Limb (tissue), 2 donors: ENCODE results near the gene RRP15.
A peak's percentile ranks its signal among the peaks of the same experiment; 100 is the strongest.

ENCODE experiments used
- DNase-seq, 2 donors: peaks; one replicate each; pipeline ENCODE4 v3.0.0-alpha.2; 2016; ENCODE audit errors: extremely low spot score in 2 of 2

The RRP15 gene

DNA sequence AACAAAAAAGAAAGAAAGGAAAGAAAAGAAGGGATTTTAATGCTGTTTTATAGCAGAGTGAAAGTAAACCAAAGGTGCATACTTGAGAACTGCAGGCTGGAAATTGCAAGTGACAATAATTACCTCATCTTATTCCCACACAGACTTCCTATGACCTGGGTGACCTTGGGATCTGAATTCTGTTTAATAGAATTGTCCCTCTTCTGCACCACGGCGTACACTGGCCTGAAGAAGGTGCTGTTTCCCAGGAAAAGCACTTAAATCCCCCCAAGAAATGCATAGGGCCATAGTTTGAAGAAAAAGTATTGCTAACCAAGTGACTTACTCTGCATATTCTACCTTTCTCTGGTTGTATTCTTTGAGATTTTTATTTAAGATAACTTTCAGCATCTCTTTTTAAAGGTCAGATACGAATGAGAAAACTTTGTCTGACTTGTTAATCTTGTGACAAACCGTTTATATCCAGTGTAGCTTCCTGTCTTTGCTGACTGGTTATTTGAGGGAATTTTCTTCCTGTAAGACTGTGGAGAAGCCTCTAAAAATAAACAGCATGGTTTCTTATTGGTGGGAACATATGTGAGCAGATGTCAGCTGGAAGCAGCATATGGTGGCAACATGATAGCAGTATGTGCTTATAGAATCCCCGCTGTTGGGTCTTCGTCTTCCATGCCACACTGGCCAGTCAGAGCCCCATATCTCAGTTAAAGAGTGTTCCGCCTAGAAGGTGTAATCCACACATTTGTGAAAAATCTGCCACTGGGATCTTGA is 76.4 kb downstream of the RRP15 start:
- peak in 1 of 2 donors; percentile 70 for DNase-seq

DNA sequence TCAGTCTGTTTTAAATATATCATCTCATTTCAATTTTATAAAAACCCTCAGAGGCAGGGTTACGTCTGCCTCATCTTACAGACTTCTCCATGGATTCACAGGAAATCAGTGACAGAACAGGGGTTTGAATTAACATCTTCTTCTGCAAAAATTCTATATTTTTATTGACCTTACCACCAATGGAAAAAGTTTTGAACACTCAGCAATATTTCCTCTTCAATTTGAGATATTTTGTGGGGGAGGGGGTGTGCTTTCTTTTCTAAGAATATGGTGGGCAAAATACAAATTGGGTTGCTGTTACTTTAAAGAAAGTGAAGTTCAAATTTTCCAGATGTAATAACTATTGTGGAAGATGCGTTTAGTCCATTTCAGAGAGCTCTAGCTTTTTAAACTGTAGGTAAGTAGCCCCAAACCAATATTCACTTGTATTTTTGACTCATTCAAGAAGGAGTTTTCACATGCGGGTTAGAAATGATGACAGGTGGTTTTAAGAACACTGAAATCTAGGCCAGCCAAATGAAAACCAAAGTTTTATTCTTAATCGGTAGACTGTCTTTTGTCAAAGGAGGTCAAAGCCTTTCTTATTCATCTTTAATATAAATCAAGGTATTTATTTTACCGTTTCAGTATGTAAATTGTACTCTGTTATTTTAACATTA is 77.5 kb downstream of the RRP15 start:
- no peak for DNase-seq

DNA sequence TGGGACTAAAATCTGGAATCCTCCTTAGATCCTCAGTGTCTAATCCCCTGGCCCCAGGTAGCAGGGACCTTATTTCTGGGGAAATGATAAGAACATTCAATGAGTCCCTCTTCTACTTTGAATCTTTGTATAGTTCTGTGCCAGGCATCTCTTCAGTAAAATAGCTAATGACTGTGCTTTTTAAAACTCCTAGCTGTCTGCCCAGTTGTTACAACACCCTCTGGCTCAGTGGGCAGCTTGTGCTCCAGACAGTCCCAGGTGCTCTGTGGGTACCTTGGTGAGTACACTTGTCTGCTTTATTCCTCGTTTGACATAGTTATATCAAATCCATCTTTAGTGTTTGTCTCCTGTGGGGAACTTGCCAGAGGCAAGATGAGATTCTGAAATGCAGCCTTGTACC is 78.0 kb downstream of the RRP15 start:
- DNase-seq = no peak

DNA sequence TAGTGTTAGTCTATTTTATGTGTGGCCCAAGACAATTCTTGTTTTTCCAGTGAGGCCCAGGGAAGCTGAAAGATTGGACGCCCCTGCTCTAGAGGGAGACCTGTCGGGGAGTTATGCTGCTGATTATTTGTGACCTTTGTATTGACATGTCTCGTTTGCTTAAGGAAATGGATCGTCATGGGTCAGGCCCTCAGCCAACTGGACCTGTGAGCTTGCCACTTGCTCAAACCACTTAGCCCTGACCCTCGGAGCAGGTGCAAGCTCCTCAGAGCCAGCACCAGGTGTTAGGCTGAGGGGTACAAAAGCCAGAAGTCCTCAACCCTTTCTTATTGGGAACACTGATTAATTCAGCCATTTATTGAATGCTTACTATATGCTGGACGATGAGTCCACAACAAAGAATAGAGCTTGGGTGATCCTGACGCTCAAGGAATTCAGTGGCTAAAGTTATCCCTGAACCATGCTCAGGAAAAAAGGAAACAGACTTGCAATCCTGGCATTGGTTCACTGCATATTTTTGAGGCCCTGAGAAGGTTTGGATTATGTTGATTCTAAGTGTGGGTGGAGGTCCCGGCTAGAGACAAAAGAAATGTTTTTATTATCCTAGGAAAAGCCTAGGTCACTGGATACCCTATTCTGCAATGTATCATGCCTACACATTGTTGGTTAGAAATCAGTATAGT is 79.1 kb downstream of the RRP15 start:
- DNase-seq = no peak

DNA sequence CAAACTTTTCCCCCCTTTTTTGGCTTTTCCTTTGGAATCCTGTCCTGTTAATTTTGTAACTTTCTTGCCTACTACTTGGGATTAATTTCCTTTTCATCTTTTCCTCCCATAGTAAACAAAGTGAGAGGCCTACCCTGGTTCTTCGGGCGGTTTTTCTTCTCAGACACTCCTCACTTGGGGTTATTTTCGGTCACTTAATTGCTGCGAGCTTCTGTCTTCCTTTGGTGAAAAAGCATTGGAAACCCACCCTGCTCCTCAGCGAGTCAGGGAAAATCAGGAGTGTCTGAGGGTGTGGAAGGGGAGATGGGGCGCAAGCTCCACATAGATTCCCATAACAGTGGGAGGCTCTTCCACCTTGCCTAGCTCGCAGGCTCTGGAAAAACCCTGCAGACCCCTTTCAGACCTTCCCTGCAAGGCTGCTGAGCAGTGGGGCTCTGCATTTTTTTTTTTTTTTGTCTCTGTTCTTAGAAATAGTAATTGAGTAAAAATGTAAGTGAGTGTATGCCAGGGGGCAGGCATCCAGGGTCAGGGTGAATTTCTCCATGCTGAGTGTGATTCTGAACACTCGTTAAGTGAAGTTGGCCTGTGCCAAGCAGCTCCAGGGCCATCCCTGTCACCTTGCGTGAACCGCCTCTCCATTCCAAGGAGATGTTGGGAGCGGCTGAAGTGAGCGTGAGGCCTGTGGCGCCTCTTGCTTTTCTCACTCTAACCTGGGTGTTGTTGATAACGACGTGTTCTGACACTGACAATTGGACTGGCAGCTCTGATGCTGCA is 80.3 kb downstream of the RRP15 start:
- DNase-seq = no peak

DNA sequence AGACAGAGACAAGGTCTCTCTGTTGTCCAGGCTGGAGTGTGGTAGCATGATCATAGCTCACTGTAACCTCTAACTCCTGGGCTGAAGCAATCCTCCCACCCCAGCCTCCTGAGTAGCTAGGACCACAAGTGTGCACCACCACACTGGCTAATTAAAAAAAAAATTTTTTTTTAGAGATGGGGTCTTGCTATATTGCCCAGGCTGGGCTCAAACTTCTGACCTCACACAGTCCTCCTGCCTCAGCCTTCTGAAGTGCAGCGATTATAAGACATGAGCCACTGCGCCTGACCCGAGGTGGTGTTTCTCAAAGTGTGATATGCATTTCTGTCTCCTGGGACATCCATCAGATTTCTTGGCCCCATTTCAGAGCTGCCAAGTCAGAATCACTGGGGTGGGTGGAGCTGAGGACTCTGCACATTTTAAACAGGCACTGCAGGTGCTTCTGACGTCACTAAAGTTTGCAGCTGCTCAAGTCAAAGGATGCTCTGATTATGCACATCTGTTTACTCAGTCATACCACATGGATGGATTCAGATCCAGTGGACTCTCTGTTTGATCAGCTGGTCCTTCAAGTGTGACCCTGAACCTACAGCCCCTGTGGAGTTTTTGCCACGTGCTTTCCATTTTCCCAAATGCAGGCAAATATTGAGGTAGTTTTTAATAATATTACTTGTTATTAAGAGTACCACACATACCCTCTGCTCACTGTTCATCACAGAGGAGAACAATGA is 81.4 kb downstream of the RRP15 start:
- DNase-seq = no peak

DNA sequence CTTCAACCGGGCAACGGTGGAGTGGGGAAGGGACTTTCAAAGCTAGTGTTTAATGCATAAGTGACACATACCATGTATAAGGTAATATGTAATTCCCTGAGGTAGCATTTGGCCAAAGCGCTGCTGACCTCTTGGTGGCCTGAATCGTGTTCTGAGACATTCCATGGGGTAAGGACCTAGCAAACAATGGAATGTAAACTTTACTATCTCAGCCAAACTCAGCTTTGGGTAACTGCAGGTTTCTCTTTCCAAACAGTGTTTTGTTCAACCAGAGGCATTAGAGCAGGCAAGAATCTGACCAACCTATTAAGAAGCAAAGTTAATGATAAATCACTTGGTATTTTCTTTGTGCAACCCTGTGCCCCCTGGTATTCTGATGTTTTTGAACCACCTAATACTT is 82.0 kb downstream of the RRP15 start:
- no peak for DNase-seq

DNA sequence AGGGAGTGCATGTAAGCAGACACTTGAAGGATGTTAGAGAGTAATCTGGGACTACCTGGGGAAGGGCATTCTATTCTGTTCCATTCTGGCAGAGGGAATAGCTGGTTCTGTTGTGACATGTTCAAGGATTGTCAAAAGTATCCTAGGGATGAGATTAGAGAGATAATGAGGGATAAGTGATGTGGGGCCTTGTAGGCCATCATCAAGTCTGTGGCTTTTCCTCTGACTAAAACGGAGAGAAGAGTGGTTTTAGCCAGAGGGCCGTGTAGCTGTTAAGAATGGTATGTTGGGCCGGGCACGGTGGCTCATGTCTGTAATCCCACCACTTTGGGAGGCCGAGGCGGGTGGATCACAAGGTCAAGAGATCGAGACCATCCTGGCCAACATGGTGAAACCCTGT is 83.6 kb downstream of the RRP15 start:
- DNase-seq = no peak

DNA sequence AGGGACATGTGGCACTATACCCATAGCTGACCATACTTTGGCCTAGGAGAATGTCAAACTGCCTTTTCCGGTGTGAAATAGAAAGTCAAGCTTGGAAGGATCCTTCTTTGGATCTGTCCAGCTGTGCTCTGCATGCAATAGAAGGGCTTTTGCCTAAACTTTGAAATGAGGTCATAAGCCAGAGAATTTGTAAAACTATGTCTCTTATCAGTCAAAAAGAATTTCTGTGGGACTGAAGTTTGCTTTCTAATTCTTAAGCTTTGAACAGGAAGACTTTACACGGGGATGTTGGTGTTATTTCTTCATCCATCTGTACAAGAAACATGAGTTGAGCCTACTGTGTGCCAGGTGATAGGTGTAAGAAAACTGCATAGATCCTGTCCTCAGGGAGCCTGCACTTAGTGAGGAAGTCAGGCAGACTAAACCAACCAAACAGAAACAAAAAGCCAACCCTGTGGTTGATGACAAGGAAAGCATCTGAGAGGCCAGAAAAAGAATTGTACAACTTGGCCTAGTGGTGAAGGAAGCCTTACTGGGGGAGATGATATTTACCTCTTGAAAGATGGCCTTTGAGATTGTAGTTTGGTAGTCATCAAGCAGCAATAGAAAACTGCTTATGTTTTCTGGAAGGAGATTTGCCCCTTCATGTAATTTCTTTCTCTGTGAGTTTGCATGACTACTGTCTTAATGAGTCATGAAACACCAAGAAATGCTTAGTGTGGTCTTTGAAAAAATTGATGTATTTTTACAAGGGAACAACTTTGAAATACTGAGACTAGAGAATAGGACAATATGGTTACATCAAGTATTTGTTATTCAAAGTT is 84.8 kb downstream of the RRP15 start:
- no peak for DNase-seq

DNA sequence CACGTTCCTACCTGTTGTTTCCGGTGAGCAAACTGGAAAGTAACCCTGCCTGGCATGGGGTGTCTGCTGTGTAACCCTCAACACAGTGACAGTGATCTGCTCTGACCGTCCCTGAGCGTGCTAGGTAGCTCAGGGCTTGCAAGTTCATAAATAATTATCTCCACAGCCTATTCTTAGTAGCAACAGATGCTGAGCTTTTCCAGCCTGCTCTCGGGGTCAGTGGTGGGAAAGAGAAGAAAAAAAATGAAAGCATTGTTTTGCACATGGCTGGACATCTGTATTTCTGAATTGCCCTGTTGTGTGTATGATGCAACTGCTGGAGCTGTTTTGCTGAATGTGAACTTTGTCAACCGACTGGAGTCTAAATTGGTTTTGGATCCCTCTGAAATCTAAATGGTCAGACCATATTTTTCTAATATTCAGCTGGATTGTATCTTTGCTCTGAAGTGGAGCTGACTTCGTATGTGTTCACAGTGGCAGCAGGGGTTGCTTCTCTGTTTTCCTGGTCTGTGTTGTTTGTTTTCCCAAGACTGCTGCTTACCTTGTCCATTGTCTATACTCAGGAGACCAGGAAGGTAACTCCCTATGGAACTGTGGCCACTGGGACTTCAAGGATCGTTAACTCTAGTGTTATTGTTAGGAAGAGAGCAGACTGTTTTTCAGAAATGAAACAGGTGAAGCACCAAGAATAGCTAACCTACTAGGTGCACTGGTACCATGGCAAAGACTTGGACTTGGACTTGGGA is 87.0 kb downstream of the RRP15 start:
- DNase-seq = peak in 1 of 2 donors; percentile 70

DNA sequence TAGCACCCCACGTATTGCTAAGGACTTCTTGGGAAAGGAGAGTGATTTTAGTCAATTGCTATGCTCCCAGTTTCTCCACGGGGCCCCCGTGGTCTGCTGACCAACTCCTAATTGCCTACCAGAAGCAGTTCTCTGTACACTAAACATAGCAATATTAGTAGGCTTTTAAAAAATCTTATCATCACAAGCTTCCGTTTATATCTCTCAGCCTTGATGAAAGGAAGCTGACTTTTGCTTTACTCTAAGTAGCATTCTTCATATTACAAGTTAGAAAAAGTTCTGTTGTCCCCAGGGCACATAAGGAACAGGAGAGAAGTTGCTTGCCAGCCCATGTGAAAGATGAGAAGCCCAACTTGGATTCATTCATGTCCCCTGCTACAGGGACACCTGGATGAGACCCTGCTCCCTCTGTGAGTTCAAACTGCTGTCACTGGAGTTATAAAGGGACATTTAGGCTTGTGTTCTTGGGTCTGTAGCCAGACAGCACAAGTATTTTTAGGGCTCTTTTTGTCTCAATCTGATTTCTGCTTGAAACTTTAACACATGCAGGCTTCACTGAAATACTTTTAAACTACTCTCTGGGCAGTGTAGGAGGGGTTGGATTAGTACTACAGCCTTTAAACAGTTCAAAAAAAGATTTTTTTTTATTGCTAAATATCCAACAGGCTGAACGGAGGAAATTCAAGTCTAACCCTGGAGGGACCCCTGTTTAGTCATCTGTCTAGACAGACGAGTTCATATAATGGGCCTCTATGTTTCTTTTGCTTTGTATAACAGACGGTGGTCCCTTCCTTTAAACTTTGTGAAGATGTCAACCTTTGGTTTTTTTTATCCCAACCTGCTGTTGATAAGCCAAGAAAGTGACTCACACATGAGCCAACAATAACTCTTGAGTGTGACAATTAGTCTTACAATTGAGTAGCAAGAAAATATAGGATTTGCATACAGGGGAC is 89.6 kb downstream of the RRP15 start:
- DNase-seq = peak in 1 of 2 donors; percentile 72

DNA sequence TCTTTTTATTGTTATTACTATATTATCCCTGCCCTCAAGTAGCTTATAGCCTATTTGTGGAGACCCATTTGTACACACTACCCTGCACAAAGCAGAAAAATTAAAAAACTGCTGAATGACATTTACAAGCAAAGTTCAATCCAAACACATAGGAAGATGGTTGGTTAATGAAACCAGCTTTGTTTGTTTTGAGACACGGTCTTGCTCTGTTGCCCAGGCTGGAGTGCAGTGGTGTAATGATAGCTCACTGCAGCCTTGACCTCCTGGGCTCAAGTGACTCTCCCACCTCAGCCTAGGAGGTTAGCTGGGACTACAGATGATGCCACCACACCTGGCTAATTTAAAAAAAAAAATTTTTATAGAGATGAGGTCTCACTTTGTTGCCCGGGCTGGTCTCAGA is 91.6 kb downstream of the RRP15 start:
- no peak for DNase-seq

DNA sequence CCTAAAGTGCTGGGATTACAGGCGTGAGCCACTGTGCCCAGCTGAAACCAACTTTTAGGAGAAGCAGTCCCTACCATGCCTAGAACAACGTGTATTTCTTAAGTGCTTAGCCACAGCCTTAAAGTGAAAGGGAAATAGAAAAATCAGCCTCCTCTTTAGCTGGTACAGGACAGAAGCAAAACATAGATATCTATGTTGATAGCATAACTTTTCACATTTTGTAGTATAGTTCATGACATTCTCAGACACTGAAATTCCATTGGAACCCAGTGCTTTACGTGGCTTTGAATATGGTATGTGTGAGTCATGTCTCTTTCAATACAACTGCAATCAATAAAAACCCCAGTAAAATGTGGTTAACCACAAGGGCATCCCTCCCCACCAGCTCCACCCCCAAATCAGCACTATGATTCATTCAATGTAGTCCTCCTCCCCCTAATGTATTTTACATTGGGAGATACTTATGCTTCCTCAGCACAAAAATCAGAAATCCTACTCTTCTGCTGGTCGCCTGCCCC is 92.1 kb downstream of the RRP15 start:
- no peak for DNase-seq

DNA sequence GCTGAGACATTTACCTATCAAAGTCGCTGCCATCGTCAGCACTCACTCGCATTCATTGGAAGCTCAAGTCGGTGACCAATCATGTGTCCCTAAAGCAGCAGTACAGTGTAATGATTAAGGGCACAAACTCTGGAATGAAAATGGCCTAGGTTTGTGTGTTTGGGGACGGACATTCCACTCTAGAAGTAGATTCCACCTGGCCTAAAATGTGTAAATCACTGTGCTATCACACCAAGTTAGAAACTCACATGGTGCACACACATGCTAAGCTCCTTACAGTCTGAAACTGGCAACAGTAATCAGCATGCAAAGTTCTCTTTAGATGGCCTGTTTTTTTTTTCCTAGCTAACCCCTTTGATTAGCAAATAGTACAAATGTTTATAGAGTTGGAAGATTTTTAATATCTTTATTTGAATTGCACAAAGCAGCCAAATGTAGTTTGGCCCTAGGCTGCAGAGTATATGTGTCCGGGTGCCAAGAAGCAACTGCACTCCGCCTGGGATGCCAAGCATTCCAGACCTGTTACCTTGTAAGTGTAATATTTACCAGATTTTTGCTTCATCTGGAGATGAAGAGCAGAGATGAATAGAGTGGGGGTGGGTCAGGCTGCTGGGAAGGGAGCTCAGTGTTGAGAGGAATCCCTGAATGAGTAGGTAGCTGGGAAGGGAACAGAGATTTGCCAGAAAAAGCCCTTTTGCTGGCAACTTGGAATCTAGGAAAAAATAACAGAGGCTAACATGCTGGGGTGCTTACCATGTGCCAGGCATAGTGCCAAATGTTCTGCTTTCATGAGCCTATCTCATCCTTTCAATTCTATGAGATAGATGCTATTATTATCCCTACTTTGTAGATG is 95.3 kb downstream of the RRP15 start:
- peak; percentile 49 to 61 for DNase-seq

DNA sequence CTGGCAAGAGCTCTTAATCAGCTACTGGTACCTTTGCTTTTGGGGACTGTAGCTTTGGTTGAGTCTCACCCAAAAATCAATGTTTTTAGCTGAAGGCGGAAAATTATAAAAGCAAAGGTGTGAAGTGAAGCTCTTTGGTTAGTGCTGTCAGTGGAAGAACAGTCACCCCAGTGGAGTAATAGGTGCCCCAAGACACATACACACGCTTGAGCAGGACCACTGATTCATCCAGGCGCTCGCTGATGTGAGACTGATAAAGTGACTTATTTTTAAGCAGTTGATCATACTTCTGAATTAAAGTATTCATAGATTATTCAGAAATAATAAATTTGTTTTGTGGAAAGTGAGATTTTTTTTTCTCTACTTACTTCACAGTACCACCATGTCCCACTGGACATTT is 97.2 kb downstream of the RRP15 start:
- no peak for DNase-seq

DNA sequence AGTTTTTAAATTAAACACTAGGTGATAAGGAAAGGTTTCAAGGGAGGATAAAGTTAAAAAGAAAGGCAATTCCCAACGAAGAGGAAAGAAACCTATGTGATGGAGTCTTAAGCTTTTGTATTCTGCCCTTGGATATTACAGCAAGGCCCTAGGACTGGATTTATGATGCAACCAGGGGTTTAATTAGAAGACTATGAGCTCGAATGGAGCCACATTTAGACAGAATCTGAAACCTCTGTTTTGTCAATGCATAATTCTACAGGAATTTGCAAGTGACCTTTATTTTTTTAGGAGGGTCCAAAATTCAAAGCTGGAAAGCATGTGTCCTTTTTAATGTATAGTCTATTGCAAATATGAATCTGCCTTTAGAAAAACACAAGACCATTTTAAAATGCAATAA is 98.0 kb downstream of the RRP15 start:
- no peak for DNase-seq

DNA sequence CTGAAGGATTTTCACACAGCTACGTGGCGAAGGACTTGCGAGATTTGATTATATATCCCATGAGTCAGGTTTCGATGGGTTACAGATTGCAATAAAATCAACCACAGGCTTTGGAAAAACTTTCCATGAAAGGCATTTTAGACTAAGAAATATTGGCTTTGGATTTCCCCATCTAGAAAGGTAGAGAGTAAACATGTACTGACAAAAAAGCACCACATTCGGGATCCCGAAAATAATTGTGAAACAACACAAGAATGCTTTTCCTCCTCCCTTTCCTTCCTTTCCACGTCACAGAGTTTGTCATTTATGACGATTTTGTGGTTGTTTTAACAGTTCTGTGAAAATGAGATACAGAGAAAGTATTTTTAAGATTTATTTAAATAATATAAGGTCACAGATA is 98.6 kb downstream of the RRP15 start:
- no peak for DNase-seq
